Measurements from ENCODE around the gene CRYM. TPM values are rescaled to one million over a fixed set of nuclear protein-coding genes. Genes with fewer than 3 reads are reported as not detected.

CRYM gene
- total and polyA plus RNA-seq, 10 of the 15 experiments (the other 5 are each of a cell fraction or from before 2014, with no cell fraction given), result 0.30 to 6.1 (median 3.9) TPM

GRCh38 chr16:21302454-21302853 is 24.4 kb upstream of the CRYM start:
- in situ Hi-C loops (cut with MboI) (no loop called here), intact Hi-C loops (cut with micrococcal nuclease; ENCODE audit: unreplicated experiment) (no loop called here)
- no peak for TF ChIP-seq SMARCA5 (IDR thresholded peaks at IDR 0.05)
- TF ChIP-seq NR2F1 (conservative IDR thresholded peaks at IDR 0.05), result 0 out of 2 replicates have a peak, but pooled peaks have one; percentile 10
- Histone ChIP-seq H2AFZ (ENCODE audit: control insufficient read depth, low read depth, low read length) (peak overlapping the region; percentile 20; the same call in 1 of the 2 replicates), H3K79me2 (ENCODE audit: control insufficient read depth, insufficient read depth, low read length) (no peaks in the 10 kb centered on the region), H4K20me1 (ENCODE audit: control insufficient read depth, insufficient read depth) (no peaks in the 10 kb centered on the region), H3K4me3 (peak overlapping the region; percentile 90), H3K9ac (ENCODE audit: control insufficient read depth, insufficient read depth, low read length) (no peak overlapping the region), H3K36me3 (ENCODE audit: control insufficient read depth in 2 of 2, insufficient read depth in 2 of 2, low read length in 1 of 2) (no peaks in the 10 kb centered on the region), H3K4me2 (ENCODE audit: control insufficient read depth, insufficient read depth) (peak overlapping the region; percentile 92), H3K27ac (ENCODE audit: control insufficient read depth, insufficient read depth) (peak overlapping the region; percentile 47; the same call in 1 of the 2 replicates), H3K9me3 (replicated peaks; ENCODE audit: control insufficient read depth, insufficient read depth, low read length) (no peaks in the 10 kb centered on the region), H3K27me3 (replicated peaks in 1 of 2; ENCODE audit: control insufficient read depth in 2 of 2, insufficient read depth in 2 of 2, low read length in 1 of 2) (no peaks in the 10 kb centered on the region), H3K4me1 (ENCODE audit: control insufficient read depth, insufficient read depth, low read length) (no peaks in the 10 kb centered on the region)
- ATAC-seq, result no peak
- SMC1A ChIA-PET (ENCODE audit: uncharacterized antibody, unreplicated experiment), result interaction anchor here (0.8 to 10.6 kb wide), 10 partner anchors 17 to 144 kb away, joined by 3 to 87 read pairs (median 4); partner anchors contain the start of genes CRYM and LDAF1
- POLR2A ChIA-PET, result interaction anchor here (0.5 to 1.2 kb wide), 3 partner anchors 11 to 30 kb away, joined by 3 to 7 read pairs (median 3); no protein-coding TSS in a partner anchor
- no peak for FAIRE-seq
- RAD21 ChIA-PET (ENCODE audit: unreplicated experiment), result interaction anchor here (0.8 to 3.5 kb wide), 10 partner anchors 25 to 253 kb away, joined by 3 to 22 read pairs (median 4); partner anchors contain the start of genes CRYM and LDAF1
- DNase-seq (ENCODE audit: low read depth, low spot score), result no peak
- CTCF ChIA-PET, result interaction anchor here (0.6 to 3.8 kb wide), 6 partner anchors 26 to 153 kb away, joined by 3 to 75 read pairs (median 4); no protein-coding TSS in a partner anchor
- BruUV-seq (replicated peaks), result TSS peak; percentile 90
- 82% methylated on average over 3 of the region's 3 CpGs for WGBS (ENCODE audit: insufficient coverage, insufficient replicate concordance, low lambda C conversion rate, missing lambda C conversion rate)

GRCh38 chr16:21301895-21302291 is 23.8 kb upstream of the CRYM start:
- Histone ChIP-seq H3K79me2 (ENCODE audit: control insufficient read depth, insufficient read depth, low read length) (no peaks in the 10 kb centered on the region), H3K4me2 (ENCODE audit: control insufficient read depth, insufficient read depth) (peak overlapping the region; percentile 92), H3K9ac (ENCODE audit: control insufficient read depth, insufficient read depth, low read length) (peak overlapping the region; percentile 77; the same call in 1 of the 2 replicates), H3K4me1 (ENCODE audit: control insufficient read depth, insufficient read depth, low read length) (no peaks in the 10 kb centered on the region), H3K4me3 (peak overlapping the region; percentile 90), H3K27me3 (replicated peaks in 1 of 2; ENCODE audit: control insufficient read depth in 2 of 2, insufficient read depth in 2 of 2, low read length in 1 of 2) (no peaks in the 10 kb centered on the region), H3K36me3 (ENCODE audit: control insufficient read depth in 2 of 2, insufficient read depth in 2 of 2, low read length in 1 of 2) (no peaks in the 10 kb centered on the region), H4K20me1 (ENCODE audit: control insufficient read depth, insufficient read depth) (no peaks in the 10 kb centered on the region), H3K27ac (ENCODE audit: control insufficient read depth, insufficient read depth) (peak overlapping the region; percentile 47; the same call in 1 of the 2 replicates), H2AFZ (ENCODE audit: control insufficient read depth, low read depth, low read length) (peak overlapping the region; percentile 76), H3K9me3 (replicated peaks; ENCODE audit: control insufficient read depth, insufficient read depth, low read length) (no peaks in the 10 kb centered on the region)
- DNase-seq (ENCODE audit: low read depth, low spot score) (no peak), FAIRE-seq (no peak), ATAC-seq (no peak; the same call in 2 of the 3 replicates)
- ChIA-PET RAD21 (ENCODE audit: unreplicated experiment) (interaction anchor here (1.2 to 3.5 kb wide), 9 partner anchors 25 to 217 kb away, joined by 4 to 62 read pairs (median 10); partner anchors contain the start of genes CRYM and LDAF1), POLR2A (interaction anchor here (1.9 kb wide), 1 partner anchor 144 kb away, joined by 7 read pairs; the partner anchor contains the start of gene LDAF1), CTCF (interaction anchor here (0.6 to 3.8 kb wide), 6 partner anchors 26 to 153 kb away, joined by 3 to 90 read pairs (median 18); partner anchors contain the start of gene LDAF1), SMC1A (ENCODE audit: uncharacterized antibody, unreplicated experiment) (interaction anchor here (0.9 to 10.6 kb wide), 8 partner anchors 17 to 143 kb away, joined by 3 to 87 read pairs (median 6); partner anchors contain the start of genes CRYM and LDAF1)
- no peak for TF ChIP-seq POLR2AphosphoS5 (IDR thresholded peaks at IDR 0.05; ENCODE audit: low read length)
- TF ChIP-seq TCF12 (IDR thresholded peaks at IDR 0.05; ENCODE audit: low read depth, low read length), result peak; percentile 63; the same call in 1 of the 2 replicates
- TF ChIP-seq DPF2 (IDR thresholded peaks at IDR 0.05), result peak; percentile 54; the same call in 1 of the 2 replicates
- peak; percentile 13; the same call in 1 of the 2 replicates for TF ChIP-seq SMARCA5 (IDR thresholded peaks at IDR 0.05)
- peak; percentile 53 for TF ChIP-seq IKZF1 (conservative IDR thresholded peaks at IDR 0.05)
- 0 out of 2 replicates have a peak, but pooled peaks have one; percentile 2 for TF ChIP-seq LARP7 (IDR thresholded peaks at IDR 0.05)
- TF ChIP-seq YY1 (IDR thresholded peaks at IDR 0.05; ENCODE audit: low read depth, low read length), result no peak
- in situ Hi-C loops (cut with MboI) (no loop called here), intact Hi-C loops (cut with micrococcal nuclease; ENCODE audit: unreplicated experiment) (loop anchor here (2.0 kb wide), 2 partner anchors 25 to 253 kb away; no protein-coding TSS in a partner anchor)
- 0% methylated on average over 16 of the region's 17 CpGs for WGBS (ENCODE audit: insufficient coverage, insufficient replicate concordance, low lambda C conversion rate, missing lambda C conversion rate)
- BruUV-seq (replicated peaks), result no TSS peak
